Endothelial cell of umbilical vein (primary cell): ENCODE measurements around the gene PYGO2.

Source experiments
- EZH2 ChIP-seq: IDR thresholded peaks from 2 replicates; pipeline ENCODE4 v1.6.1; 2012; ENCODE audit warnings: borderline replicate concordance, low read depth, mild to moderate bottlenecking, moderate library complexity, low read length, inconsistent platforms; ENCODE audit not compliant: severe bottlenecking
- JUN ChIP-seq: IDR thresholded peaks from 2 replicates; pipeline ENCODE4 v1.6.1; 2011; ENCODE audit warnings: borderline replicate concordance, low read depth; ENCODE audit not compliant: insufficient read length, insufficient read depth
- POLR2A ChIP-seq: IDR thresholded peaks from 2 replicates; pipeline ENCODE4 v1.6.1; 2012; ENCODE audit warnings: low read depth, mild to moderate bottlenecking, control low read depth, low read length
- POLR2AphosphoS5 ChIP-seq: IDR thresholded peaks from 2 replicates; pipeline ENCODE4 v1.6.1; 2012; ENCODE audit warnings: low read depth, mild to moderate bottlenecking, control low read depth, low read length, moderate library complexity; ENCODE audit not compliant: insufficient read depth
- TF ChIP-seq, protein P1 (sequence below): IDR thresholded peaks from 2 replicates; pipeline ENCODE4 v1.6.1; 2011; ENCODE audit not compliant: insufficient read depth, insufficient read length
- TF ChIP-seq, protein P2 (sequence below), 2 donors: IDR thresholded peaks; 1 replicate in 1 of 2; 2 replicates in 1 of 2; pipeline ENCODE4 v1.5.1; 2011; ENCODE audit warnings: low read length in 2 of 2, mild to moderate bottlenecking in 2 of 2, moderate library complexity in 2 of 2, control low read depth in 1 of 2, inconsistent platforms in 1 of 2, low read depth in 1 of 2; ENCODE audit not compliant: insufficient read depth in 1 of 2; ENCODE audit errors: extremely low read depth in 1 of 2

DNA sequence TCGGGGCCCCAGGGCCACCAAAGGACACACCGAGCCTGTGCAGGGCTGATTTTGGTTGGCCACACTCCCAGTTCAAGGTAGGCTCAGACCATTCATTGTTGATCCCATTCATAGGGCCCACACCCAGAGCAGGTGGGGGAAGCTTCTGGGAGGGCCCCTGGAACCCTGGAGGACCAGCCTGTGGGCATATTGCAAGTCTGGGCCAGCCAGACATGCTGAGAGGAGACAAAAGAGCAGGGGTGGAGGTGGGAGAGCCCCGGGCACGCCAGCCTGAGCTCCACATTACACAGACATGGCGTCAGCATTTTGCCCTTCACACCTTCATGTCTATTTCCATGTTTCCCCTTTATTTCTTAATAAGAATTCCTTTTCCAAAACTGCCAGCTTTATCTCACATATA is 50.7 kb downstream of the PYGO2 start:
- TF ChIP-seq, protein P1, sequence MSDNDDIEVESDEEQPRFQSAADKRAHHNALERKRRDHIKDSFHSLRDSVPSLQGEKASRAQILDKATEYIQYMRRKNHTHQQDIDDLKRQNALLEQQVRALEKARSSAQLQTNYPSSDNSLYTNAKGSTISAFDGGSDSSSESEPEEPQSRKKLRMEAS, result no peak
- TF ChIP-seq, protein P2, sequence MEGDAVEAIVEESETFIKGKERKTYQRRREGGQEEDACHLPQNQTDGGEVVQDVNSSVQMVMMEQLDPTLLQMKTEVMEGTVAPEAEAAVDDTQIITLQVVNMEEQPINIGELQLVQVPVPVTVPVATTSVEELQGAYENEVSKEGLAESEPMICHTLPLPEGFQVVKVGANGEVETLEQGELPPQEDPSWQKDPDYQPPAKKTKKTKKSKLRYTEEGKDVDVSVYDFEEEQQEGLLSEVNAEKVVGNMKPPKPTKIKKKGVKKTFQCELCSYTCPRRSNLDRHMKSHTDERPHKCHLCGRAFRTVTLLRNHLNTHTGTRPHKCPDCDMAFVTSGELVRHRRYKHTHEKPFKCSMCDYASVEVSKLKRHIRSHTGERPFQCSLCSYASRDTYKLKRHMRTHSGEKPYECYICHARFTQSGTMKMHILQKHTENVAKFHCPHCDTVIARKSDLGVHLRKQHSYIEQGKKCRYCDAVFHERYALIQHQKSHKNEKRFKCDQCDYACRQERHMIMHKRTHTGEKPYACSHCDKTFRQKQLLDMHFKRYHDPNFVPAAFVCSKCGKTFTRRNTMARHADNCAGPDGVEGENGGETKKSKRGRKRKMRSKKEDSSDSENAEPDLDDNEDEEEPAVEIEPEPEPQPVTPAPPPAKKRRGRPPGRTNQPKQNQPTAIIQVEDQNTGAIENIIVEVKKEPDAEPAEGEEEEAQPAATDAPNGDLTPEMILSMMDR (IDR thresholded peaks at IDR 0.05; ENCODE audit: extremely low read depth in 1 of 2, insufficient read depth in 1 of 2, low read depth in 1 of 2, low read length in 2 of 2), result no peak
- no peak for TF ChIP-seq EZH2
- TF ChIP-seq POLR2A, result no peak
- no peak for TF ChIP-seq POLR2AphosphoS5
- no peak for TF ChIP-seq JUN
